Hepatocyte (in vitro differentiated cells): ENCODE results near the gene GNG7.

Experiments
- EZH2phosphoT487 ChIP-seq: fragments of 200-600 bp; sonication (generic); IDR thresholded peaks from one replicate; pipeline ENCODE4 v1.6.1; 2018; ENCODE audit warnings: antibody characterized with exemption, mild to moderate bottlenecking, low read depth, moderate library complexity; ENCODE audit not compliant: unreplicated experiment, severe bottlenecking
- TF ChIP-seq, protein P1 (sequence below): fragments of 200-600 bp; sonication (generic); IDR thresholded peaks from 2 replicates; pipeline ENCODE4 v1.5.1; 2016; ENCODE audit warnings: antibody characterized with exemption, mild to moderate bottlenecking; ENCODE audit not compliant: poor library complexity

DNA sequence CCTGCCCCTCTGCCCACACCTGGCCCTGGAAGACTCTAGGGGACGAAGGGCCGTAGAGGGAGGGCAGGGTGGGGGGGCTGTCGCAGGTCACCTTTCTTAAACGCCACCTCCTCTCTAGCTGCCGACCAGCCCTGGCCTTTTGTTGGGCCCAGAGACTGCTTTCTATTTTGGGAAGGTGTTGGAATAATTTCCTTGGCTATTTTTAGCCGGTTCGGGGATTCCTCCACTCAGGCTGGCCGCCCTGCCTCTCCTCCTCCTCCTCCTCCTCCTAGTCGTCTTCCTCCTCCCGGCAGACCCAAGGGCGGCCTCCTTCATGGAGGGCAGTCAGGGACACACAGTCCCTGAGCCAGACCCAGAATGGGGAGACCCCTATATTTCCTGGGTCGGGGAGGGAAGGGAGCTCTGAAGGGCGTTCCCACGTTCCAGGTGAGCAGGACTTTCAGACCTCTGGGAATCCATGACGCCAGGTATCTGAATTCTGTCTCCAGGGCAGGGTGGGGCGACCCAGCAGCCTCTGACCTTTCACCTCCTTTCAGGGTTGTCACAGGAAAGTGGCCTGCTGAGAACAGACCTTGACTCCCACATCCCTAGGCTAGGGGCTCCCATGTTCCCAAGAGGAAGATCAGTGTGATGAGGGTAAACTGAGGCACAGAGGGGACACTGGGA is 206.7 kb downstream of the GNG7 start:
- TF ChIP-seq EZH2phosphoT487: no peak
- TF ChIP-seq, protein P1, sequence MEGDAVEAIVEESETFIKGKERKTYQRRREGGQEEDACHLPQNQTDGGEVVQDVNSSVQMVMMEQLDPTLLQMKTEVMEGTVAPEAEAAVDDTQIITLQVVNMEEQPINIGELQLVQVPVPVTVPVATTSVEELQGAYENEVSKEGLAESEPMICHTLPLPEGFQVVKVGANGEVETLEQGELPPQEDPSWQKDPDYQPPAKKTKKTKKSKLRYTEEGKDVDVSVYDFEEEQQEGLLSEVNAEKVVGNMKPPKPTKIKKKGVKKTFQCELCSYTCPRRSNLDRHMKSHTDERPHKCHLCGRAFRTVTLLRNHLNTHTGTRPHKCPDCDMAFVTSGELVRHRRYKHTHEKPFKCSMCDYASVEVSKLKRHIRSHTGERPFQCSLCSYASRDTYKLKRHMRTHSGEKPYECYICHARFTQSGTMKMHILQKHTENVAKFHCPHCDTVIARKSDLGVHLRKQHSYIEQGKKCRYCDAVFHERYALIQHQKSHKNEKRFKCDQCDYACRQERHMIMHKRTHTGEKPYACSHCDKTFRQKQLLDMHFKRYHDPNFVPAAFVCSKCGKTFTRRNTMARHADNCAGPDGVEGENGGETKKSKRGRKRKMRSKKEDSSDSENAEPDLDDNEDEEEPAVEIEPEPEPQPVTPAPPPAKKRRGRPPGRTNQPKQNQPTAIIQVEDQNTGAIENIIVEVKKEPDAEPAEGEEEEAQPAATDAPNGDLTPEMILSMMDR: no peak
